GM12878 (cell line): ENCODE measurements around the gene HIVEP3. TPM values are rescaled to one million over a fixed set of nuclear protein-coding genes. Genes with fewer than 3 reads are reported as not detected.

Experiments used
- ATAC-seq: fragments of 200-7000 bp; cut with Tn5 transposase; 3 replicates; pipeline ENCODE4 v1.9.1; 2020; ENCODE audit warnings: mild to moderate bottlenecking, moderate library complexity
- BruUV-seq: library from RNA; stranded (reverse); fragments of 400-500 nt; replicated peaks from 2 replicates; lab custom pipeline; 2021; lab: Mats Ljungman, UMichigan
- CTCF ChIA-PET: fragments of 300-600 bp; sonication (Branson Sonifier 250); formaldehyde crosslinking; extraction: SDS; loops from one replicate; lab custom pipeline; 2021; ENCODE audit warnings: inconsistent platforms; lab: Yijun Ruan, JAX
- POLR2A ChIA-PET: fragments of 350-600 bp; formaldehyde crosslinking; extraction: SDS; loops from one replicate; lab custom pipeline; 2021; ENCODE audit warnings: inconsistent platforms; lab: Charles Lee
- RAD21 ChIA-PET: fragments of 300-600 bp; sonication (Branson Sonifier 250); formaldehyde crosslinking; loops from one replicate; lab custom pipeline; 2023; ENCODE audit warnings: antibody characterized with exemption; ENCODE audit not compliant: unreplicated experiment; lab: Charles Lee
- SMC1A ChIA-PET: fragments of 300-600 bp; sonication (Branson Sonifier 250); formaldehyde crosslinking; loops from one replicate; lab custom pipeline; 2023; ENCODE audit not compliant: unreplicated experiment, uncharacterized antibody; lab: Charles Lee
- DNase-seq: peaks from one replicate; pipeline ENCODE4 v3.0.0-alpha.2; 2011; ENCODE audit warnings: low read depth, low spot score
- FAIRE-seq: peaks from 3 replicates; lab custom pipeline; 2011; peaks lifted over from hg19 to GRCh38; lab: Jason Lieb, UNC
- H2AFZ ChIP-seq: 2 replicates; pipeline ENCODE4 v1.6.0; 2011; ENCODE audit warnings: low read depth, low read length, control low read depth; ENCODE audit not compliant: control insufficient read depth
- H3K27ac ChIP-seq: 2 replicates; pipeline ENCODE4 v1.5.1; 2011; ENCODE audit warnings: control low read depth; ENCODE audit not compliant: control insufficient read depth, insufficient read depth
- H3K27me3 ChIP-seq, 2 experiments: replicated peaks in 1 of 2; 2 replicates each; pipeline versions ENCODE4 v1.6.0 to v1.6.1; 2011; ENCODE audit warnings: low read length in 1 of 2; ENCODE audit not compliant: control insufficient read depth in 2 of 2, insufficient read depth in 2 of 2
- H3K36me3 ChIP-seq, 2 experiments: 2 replicates each; pipeline ENCODE4 v1.5.1; 2011; ENCODE audit warnings: low read length in 1 of 2; ENCODE audit not compliant: control insufficient read depth in 2 of 2, insufficient read depth in 2 of 2
- H3K4me1 ChIP-seq: 2 replicates; pipeline ENCODE4 v1.6.1; 2011; ENCODE audit warnings: mild to moderate bottlenecking, low read length, moderate library complexity, mixed read lengths; ENCODE audit not compliant: control insufficient read depth, insufficient read depth
- H3K4me2 ChIP-seq: 2 replicates; pipeline ENCODE4 v1.6.0; 2011; ENCODE audit warnings: control low read depth; ENCODE audit not compliant: control insufficient read depth, insufficient read depth
- H3K4me3 ChIP-seq: fragments of 200-600 bp; sonication (generic); 2 replicates; pipeline ENCODE4 v1.5.1; 2016
- H3K79me2 ChIP-seq: 2 replicates; pipeline ENCODE4 v1.6.0; 2011; ENCODE audit warnings: low read length; ENCODE audit not compliant: control insufficient read depth, insufficient read depth
- H3K9ac ChIP-seq: 2 replicates; pipeline ENCODE4 v1.8.0; 2011; ENCODE audit warnings: low read length, control low read depth, mixed read lengths; ENCODE audit not compliant: control insufficient read depth, insufficient read depth
- H3K9me3 ChIP-seq: replicated peaks from 3 replicates; pipeline ENCODE4 v1.5.1; 2011; ENCODE audit warnings: mild to moderate bottlenecking, low read length; ENCODE audit not compliant: control insufficient read depth, insufficient read depth
- H4K20me1 ChIP-seq: 2 replicates; pipeline ENCODE4 v1.6.0; 2011; ENCODE audit not compliant: control insufficient read depth, insufficient read depth
- CHD1 ChIP-seq: IDR thresholded peaks from 2 replicates; pipeline ENCODE4 v1.6.1; 2012; ENCODE audit warnings: low read depth, low read length, improper control_type of control experiment
- IRF4 ChIP-seq: IDR thresholded peaks from 2 replicates; pipeline ENCODE4 v1.6.1; 2011; ENCODE audit warnings: low read depth, low read length
- SPI1 ChIP-seq: IDR thresholded peaks from 2 replicates; pipeline ENCODE4 v1.6.1; 2011; ENCODE audit warnings: low read depth, mild to moderate bottlenecking, low read length, moderate library complexity, borderline replicate concordance; ENCODE audit not compliant: insufficient read depth
- WGBS: methylation state at CpG from one replicate; pipeline ENCODE4 v1.1.6; 2016; ENCODE audit warnings: low lambda C conversion rate; ENCODE audit not compliant: insufficient replicate concordance, insufficient coverage; ENCODE audit errors: missing lambda C conversion rate; 5-methylcytosine and 5-hydroxymethylcytosine counted together
- in situ Hi-C: fragments of 300-500 bp; cut with MboI; formaldehyde crosslinking; loops from 9 replicates; pipeline ENCODE4 v1.14.3; 2018; ENCODE audit warnings: mixed read lengths
- intact Hi-C: fragments of 100-400 bp; cut with micrococcal nuclease; formaldehyde crosslinking; loops from one replicate; pipeline ENCODE4 v1.14.2; 2022; ENCODE audit not compliant: unreplicated experiment
- polyA plus RNA-seq, 11 experiments: library from polyadenylated mRNA; depleted of rRNA in 4 of 11; unstranded in 6 of 11; stranded (reverse) in 5 of 11; fragments of >200 nt; fragmentation: Nextera tagmentation in 4 of 11; fragmentation: Illumina TruSeq in 1 of 11; extraction: Ambion mirVana in 4 of 11; extraction: Trizol in 1 of 11; gene quantifications; 1 replicate in 1 of 11; 2 replicates in 10 of 11; pipeline versions ENCODE4 v1.2.1 to v1.2.3, GENCODE V29; 2011 to 2016; ENCODE audit warnings: inconsistent platforms in 2 of 11, missing spikeins in 2 of 11, low read depth in 1 of 11
- total RNA-seq, 4 experiments: library from RNA; depleted of rRNA in 3 of 4; stranded (reverse); fragments of >200 nt in 3 of 4; fragmentation: Illumina TruSeq in 1 of 4; extraction: Trizol in 1 of 4; gene quantifications; 2 replicates each; pipeline versions ENCODE4 v1.2.1 to v1.2.3, GENCODE V29; 2013 to 2021

HIVEP3 gene
- total and polyA plus RNA-seq, 10 of the 15 experiments (the other 5 are each of a cell fraction or from before 2014, with no cell fraction given) = 1.8 to 13.6 (median 3.8) TPM

DNA sequence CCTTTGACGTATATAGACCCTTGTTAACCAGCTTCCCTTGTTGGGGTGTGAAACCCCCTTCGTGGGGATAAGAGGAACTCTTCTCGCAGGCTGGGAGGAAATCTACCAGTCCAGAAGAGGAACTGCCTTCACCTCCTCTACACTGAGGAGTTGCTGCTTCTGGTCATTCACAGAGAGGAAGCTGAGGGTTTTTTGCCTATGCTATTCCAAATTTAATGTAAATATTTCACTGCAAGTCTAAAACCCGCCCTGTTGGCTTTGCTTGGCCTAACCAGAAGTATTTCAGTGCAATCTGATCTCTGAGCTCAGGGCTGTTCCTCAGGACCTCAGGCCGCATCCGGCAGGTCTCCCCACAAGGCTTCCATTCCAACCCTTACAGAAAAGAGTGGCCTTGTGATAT is 150.1 kb downstream of the HIVEP3 start:
- Histone ChIP-seq H3K27ac (no peak overlapping the region), H3K9me3 (no peaks in the 10 kb centered on the region; the same call in 2 of the 3 replicates), H3K36me3 (no peaks in the 10 kb centered on the region), H3K4me1 (peaks cover 28% of the 10 kb centered on the region), H3K4me3 (no peak overlapping the region), H2AFZ (no peak overlapping the region), H4K20me1 (no peaks in the 10 kb centered on the region), H3K4me2 (no peak overlapping the region; the same call in 1 of the 2 replicates), H3K9ac (no peak overlapping the region), H3K27me3 (no peaks in the 10 kb centered on the region), H3K79me2 (no peaks in the 10 kb centered on the region)
- FAIRE-seq = no peak
- in situ Hi-C loops (no loop called here), intact Hi-C loops (loop anchor here (5.0 kb wide), 1 partner anchor 196 kb away; no protein-coding TSS in a partner anchor)
- no peak for ATAC-seq
- ChIA-PET CTCF (interaction anchor here (1.1 to 1.7 kb wide), 4 partner anchors 8 to 1308 kb away, joined by 3 to 5 read pairs (median 3); no protein-coding TSS in a partner anchor), POLR2A (interaction anchor here (0.6 kb wide), 1 partner anchor 77 kb away, joined by 7 read pairs; no protein-coding TSS in a partner anchor), SMC1A (interaction anchor here (1.3 to 2.1 kb wide), 5 partner anchors 8 to 100 kb away, joined by 3 to 7 read pairs (median 4); no protein-coding TSS in a partner anchor), RAD21 (interaction anchor here (0.9 to 1.7 kb wide), 4 partner anchors 17 to 194 kb away, joined by 3 to 4 read pairs (median 4); no protein-coding TSS in a partner anchor)
- no peak for DNase-seq
- TF ChIP-seq IRF4 = no peak
- peak; percentile 73 for TF ChIP-seq SPI1
- no peak for TF ChIP-seq CHD1
- WGBS = 36% methylated on average over 6 of the region's 6 CpGs
- no TSS peak for BruUV-seq
